Peyer's patch (tissue), 4 donors: ENCODE results near the gene ABCC8.

Experiments used
- CTCF ChIP-seq, 6 experiments: fragments of 450-650 bp in 4 of 6; fragments of 200-600 bp in 2 of 6; sonication (generic) in 1 of 6; IDR thresholded peaks; one replicate each; pipeline ENCODE4 v1.5.1; 2017 to 2019; ENCODE audit warnings: antibody characterized with exemption in 6 of 6, mild to moderate bottlenecking in 3 of 6, moderate library complexity in 1 of 6
- POLR2A ChIP-seq, 2 donors: fragments of 450-650 bp; IDR thresholded peaks; one replicate each; pipeline ENCODE4 v1.5.1; 2017; ENCODE audit warnings: antibody characterized with exemption in 2 of 2, mild to moderate bottlenecking in 2 of 2, moderate library complexity in 2 of 2

GRCh38 chr11:17460406-17460805 lies 16.2 kb downstream of the ABCC8 start:
- no peak for TF ChIP-seq CTCF (IDR thresholded peaks at IDR 0.05)
- no peak for TF ChIP-seq POLR2A (IDR thresholded peaks at IDR 0.05)
